ENCODE data around the gene GNG13. TPM values are rescaled to one million over a fixed set of nuclear protein-coding genes. Genes with fewer than 3 reads are reported as not detected.

Gene GNG13
- polyA plus RNA-seq, 6 donors from 2014 or later, result not detected

DNA sequence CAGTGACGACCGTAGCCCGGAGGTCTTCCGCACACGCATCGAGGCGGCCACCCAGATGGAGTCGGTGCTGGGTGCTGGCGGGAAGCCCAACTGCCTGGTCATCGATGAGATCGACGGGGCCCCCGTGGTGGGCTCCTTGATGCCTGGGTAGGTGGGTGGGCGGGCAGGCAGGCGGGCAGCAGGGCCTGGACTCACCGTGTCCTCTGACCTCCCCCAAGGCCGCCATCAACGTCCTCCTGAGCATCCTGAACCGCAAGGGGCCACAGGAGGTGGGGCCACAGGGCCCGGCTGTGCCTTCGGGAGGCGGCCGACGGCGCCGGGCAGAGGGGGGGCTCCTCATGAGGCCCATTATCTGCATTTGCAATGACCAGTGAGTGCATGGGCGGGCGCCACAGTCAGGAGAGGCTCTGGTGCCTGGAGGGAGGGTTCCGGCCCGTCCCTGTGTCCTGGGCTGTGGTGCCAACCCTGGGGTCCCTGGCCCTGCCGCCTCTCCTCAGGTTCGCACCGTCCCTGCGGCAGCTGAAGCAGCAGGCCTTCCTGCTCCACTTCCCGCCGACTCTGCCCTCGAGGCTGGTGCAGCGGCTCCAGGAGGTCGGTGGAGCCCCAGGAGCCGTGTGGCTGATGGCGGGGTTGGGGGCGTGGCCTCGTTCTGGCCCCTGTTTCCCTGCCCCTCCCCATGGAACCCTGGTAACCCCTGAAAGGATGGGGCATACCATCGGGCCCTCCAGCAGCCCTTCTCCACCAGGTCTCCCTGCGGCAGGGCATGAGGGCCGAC, 8.1 kb downstream of the GNG13 start:
- Mint-ChIP-seq H3K27ac (no peak overlapping the region), H3K27me3 (no peaks in the 10 kb centered on the region), H3K4me3 (no peak overlapping the region), H3K9me3 (no peaks in the 10 kb centered on the region), H3K36me3 (peaks cover 0 to 8% of the 10 kb centered on the region in 2 donors), H3K4me1 (peaks cover 0 to 5% (median 5%) of the 10 kb centered on the region in 3 donors)
- ATAC-seq (ENCODE audit: low read depth in 2 of 2), result no peak
- DNase-seq, result no peak

DNA sequence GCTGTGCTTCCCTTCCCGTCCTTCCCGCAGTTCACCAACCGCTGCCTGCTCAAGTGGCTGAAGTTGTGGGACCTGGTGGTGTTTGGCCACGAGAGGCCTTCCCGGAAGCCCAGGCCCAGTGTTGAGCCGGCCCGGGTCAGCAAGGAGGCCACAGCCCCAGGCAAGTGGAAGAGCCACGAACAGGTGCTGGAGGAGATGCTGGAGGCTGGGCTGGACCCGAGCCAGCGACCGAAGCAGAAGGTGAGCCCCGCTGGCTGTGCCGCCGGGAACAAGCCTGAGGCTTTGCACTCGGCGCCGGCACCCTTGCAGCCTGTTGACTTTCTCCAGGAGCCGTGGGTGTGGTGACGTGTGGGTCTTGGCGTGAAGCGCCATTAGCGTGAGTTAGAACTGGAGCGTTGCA, 9.4 kb downstream of the GNG13 start:
- Mint-ChIP-seq H3K36me3 (peaks cover 0 to 8% of the 10 kb centered on the region in 2 donors), H3K9me3 (no peaks in the 10 kb centered on the region), H3K4me1 (peaks cover 3 to 5% (median 5%) of the 10 kb centered on the region in 3 donors), H3K27me3 (no peaks in the 10 kb centered on the region), H3K27ac (peak overlapping the region in 1 of 6 donors; percentile 59), H3K4me3 (peak overlapping the region in 1 of 8 donors; percentile 78)
- DNase-seq (no peak), ATAC-seq (ENCODE audit: low read depth in 2 of 2) (no peak)

DNA sequence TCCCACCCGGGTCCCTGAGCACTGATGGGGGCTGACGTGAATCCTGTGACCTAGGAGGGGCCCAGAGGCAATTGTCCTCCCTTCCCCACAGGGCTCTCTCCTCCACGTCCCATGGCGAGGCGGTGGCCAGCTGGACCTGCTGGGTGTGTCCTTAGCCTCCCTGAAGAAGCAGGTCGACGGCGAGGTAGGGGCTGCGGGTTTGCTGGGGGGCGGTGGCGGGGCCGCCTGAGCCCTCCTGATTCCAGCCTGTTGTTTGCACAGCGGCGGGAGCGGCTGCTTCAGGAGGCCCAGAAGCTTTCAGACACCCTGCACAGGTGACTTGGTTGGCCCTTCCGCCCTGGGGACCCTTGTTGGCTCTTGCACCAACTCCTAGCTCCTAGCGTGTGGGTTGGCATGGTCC, 10.4 kb downstream of the GNG13 start:
- peaks cover 0 to 8% of the 10 kb centered on the region in 2 donors for H3K36me3 Mint-ChIP-seq
- H3K27me3 Mint-ChIP-seq, result no peaks in the 10 kb centered on the region
- ATAC-seq (ENCODE audit: low read depth in 2 of 2), result no peak
- H3K27ac Mint-ChIP-seq, result peak overlapping the region in 1 of 6 donors; percentile 57
- peak overlapping the region; percentile 32 to 75 (median 58) for H3K4me3 Mint-ChIP-seq
- no peak for DNase-seq
- no peaks in the 10 kb centered on the region for H3K9me3 Mint-ChIP-seq
- H3K4me1 Mint-ChIP-seq, result peaks cover 3 to 7% (median 5%) of the 10 kb centered on the region in 3 donors

DNA sequence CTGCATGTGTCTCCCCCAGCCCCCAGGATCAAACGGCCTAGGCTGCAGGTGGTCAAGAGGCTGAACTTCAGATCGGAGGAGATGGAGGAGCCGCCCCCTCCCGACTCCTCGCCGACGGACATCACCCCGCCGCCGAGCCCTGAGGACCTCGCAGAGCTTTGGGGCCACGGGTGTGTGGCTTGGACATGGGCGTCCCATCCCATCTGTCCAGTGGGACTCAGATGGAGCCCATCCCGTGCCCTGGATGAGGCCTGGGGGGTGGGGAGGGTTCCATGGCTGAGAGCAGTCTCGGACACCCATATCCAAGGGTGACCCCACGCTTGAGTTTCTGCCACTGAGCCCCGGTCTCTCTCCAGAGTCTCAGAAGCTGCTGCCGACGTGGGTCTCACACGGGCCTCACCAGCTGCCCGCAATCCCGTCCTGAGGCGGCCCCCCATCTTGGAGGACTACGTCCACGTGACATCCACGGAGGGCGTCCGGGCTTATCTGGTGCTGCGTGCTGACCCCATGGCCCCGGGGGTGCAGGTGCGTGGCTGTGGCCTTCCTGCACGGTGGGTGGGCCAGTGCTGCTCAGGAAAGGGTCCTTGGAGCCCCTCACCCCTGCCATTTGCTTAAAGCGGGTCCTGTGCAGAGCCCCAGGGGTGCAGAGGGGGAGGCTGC, 11.2 kb downstream of the GNG13 start:
- ATAC-seq (ENCODE audit: low read depth in 2 of 2) (no peak), DNase-seq (no peak)
- Mint-ChIP-seq H3K27me3 (no peaks in the 10 kb centered on the region), H3K36me3 (peaks cover 0 to 8% of the 10 kb centered on the region in 2 donors), H3K27ac (no peak overlapping the region), H3K4me3 (peak overlapping the region in 7 of 8 donors; percentile 41 to 81 (median 53)), H3K9me3 (no peaks in the 10 kb centered on the region), H3K4me1 (peaks cover 5 to 11% (median 7%) of the 10 kb centered on the region in 3 donors)

DNA sequence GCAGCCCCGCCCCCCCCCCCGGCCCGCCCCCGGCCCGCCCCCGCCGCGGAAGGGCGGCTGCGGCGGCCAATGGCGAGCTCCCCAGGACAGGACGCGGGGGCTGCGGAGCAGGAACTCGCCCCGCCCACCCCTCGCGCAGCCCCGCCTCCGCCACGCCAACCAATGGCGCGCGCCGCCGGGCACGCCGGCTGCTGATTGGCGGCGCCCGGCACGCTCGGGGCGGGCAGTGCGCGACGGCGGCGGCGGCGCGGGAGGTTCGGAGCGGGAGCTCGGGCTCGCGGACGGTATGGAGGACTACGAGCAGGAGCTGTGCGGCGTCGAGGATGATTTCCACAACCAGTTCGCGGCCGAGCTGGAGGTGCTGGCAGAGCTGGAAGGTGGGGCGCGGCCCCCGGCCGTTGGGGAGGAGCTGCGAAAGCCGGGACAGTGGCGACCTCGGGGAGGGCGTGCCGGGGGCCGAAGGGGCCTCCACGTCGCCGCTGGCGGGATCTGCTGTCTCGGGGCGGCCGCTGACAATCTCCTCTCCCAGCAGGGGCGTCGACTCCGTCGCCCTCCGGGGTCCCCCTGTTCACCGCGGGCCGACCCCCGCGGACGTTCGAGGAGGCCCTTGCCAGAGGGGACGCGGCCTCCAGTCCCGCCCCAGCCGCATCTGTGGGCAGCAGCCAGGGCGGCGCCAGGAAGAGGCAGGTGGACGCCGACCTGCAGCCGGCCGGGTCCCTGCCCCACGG, 12.0 kb downstream of the GNG13 start, which contains the start of gene CHTF18:
CHTF18 (plus strand) TSS at position 222 of the 728 bp plus-strand sequence; CDS start at position 287, 65 bp downstream.
- H3K27ac Mint-ChIP-seq, result peak within 1 kb of the TSS in 3 of 6 donors; percentile 44 to 63 (median 56)
- ATAC-seq (ENCODE audit: low read depth in 2 of 2) (peak; percentile 94), DNase-seq (peak; percentile 93)
- H3K27me3 Mint-ChIP-seq, result no peaks in the 10 kb centered on the region
- H3K4me3 Mint-ChIP-seq, result peak within 1 kb of the TSS; percentile 79 to 92 (median 86)
- no peaks in the 10 kb centered on the region for H3K9me3 Mint-ChIP-seq
- peaks cover 5 to 11% (median 7%) of the 10 kb centered on the region in 3 donors for H3K4me1 Mint-ChIP-seq
- H3K36me3 Mint-ChIP-seq, result peaks cover 0 to 8% of the 10 kb centered on the region in 2 donors

DNA sequence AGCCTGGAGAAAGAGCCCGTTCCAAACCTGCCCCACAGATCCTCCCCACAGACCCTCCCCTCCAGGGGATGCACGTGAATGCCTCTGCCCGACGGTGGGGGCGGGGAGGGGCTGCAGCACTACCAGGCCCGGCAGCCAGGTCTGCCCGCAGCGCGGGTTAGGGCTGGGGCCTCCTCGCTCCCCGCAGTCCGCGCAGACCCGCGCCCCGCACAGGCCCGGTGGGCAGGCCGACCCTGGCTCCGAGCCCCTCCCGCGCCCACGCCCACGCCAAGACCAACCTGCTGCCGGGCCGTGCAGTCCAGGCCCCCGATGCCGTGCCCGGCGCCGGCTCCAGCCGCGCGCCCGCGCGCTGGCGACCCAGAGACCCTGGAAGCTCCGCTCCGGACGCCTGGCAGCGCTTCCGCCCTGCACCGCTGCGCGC, 12.5 kb downstream of the GNG13 start, which contains the start of gene RPUSD1:
RPUSD1 (minus strand) TSS at position 404 of the 421 bp plus-strand sequence. CDS start 644 bp downstream, outside the sequence.
- DNase-seq (no peak), ATAC-seq (ENCODE audit: low read depth in 2 of 2) (peak; percentile 15 to 17)
- peak within 1 kb of the TSS; percentile 79 to 92 (median 86) for H3K4me3 Mint-ChIP-seq
- peaks cover 0 to 8% of the 10 kb centered on the region in 2 donors for H3K36me3 Mint-ChIP-seq
- peaks cover 5 to 11% (median 7%) of the 10 kb centered on the region in 3 donors for H3K4me1 Mint-ChIP-seq
- no peaks in the 10 kb centered on the region for H3K27me3 Mint-ChIP-seq
- H3K27ac Mint-ChIP-seq, result peak within 1 kb of the TSS in 3 of 6 donors; percentile 44 to 63 (median 56)
- no peaks in the 10 kb centered on the region for H3K9me3 Mint-ChIP-seq

DNA sequence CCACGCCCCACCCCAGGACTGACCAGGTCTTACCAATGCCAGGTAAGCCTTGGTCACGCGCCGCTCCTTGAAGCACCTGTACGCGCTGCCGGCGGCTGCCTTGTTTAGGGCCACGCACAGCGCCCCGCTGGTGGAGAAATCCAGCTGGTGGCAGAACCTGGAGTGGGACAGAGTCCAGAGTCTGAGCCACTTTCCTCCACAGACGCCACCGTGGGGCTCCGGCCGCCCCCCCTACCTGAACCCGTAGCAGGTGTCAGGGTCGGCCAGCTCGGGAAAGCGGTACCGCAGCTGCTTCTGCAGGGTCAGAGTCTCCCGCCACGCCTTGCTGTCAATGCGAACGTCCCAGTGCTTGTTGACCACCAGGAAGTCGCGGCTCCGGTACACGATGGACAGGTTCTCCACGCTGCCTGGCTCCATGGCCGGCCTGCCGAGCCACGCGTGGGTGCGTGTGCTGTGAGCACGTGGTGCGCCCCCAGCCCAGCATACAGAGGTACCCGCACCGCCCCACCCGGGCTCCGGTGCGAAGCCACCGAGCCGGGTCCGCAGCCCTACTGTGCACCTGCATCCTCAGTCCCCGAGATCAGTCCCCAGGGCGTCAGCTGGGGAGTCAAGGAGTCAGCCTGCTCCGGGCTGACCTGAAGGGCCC, 13.1 kb downstream of the GNG13 start:
- no peak for DNase-seq
- Mint-ChIP-seq H3K9me3 (no peaks in the 10 kb centered on the region), H3K4me3 (peak overlapping the region; percentile 79 to 91 (median 86)), H3K27ac (peak overlapping the region in 2 of 6 donors; percentile 44 to 56), H3K36me3 (peaks cover 0 to 8% of the 10 kb centered on the region in 2 donors), H3K27me3 (no peaks in the 10 kb centered on the region), H3K4me1 (peaks cover 5 to 11% (median 7%) of the 10 kb centered on the region in 3 donors)
- no peak for ATAC-seq (ENCODE audit: low read depth in 2 of 2)

DNA sequence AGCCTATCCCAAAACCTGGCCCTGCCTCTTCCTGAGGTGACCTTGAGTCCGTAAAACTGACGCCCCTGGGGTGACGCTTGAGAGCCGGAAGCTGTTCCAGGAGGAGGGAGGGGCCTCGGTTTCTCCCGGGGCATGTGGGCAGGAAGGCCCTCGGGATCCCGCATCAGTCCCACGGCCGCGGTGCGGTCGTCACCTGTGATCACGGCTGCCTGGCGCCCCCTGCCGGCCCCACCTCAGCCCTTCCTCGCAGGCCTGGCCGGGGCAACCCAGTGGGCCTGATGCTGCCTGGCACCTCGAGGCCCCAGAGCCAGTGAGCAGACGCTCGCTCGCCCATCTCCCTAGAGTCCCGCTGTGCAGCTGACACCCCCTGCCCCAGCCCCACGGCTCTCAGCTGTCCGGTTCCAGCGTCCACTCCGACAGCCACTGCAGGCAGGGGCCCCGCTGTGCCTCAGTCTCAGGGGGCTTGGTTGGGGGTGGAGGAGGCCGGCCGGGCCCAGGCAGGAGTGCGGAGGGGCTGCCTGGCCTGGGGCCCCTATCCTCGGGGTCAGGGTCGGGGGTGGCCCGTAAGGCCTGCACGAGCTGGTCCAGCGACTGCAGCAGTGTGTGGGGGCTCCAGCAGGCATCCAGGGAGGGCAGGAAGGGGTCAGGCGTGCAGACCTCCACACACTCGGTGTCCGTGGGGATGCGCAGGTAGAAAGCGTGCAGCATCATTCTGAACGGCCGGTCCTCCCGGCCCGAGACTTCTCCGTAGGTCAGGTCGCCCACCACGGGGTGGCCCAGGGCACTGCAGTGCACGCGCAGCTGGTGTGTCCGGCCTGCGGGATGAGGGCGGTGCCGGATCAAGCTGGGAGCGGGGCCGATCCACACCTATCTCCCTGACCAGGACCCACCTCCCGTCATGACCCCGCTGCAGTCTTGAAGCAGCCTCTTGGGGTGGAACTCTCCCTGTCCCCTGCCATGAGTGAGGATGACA, 14.7 kb downstream of the GNG13 start:
- H3K27ac Mint-ChIP-seq, result peak overlapping the region in 1 of 6 donors; percentile 60
- H3K9me3 Mint-ChIP-seq, result no peaks in the 10 kb centered on the region
- H3K4me3 Mint-ChIP-seq, result peak overlapping the region; percentile 64 to 91 (median 82)
- no peaks in the 10 kb centered on the region for H3K36me3 Mint-ChIP-seq
- peaks cover 0 to 7% (median 6%) of the 10 kb centered on the region in 3 donors for H3K4me1 Mint-ChIP-seq
- DNase-seq, result peak; percentile 68
- ATAC-seq (ENCODE audit: low read depth in 2 of 2), result peak; percentile 20 to 22
- no peaks in the 10 kb centered on the region for H3K27me3 Mint-ChIP-seq

DNA sequence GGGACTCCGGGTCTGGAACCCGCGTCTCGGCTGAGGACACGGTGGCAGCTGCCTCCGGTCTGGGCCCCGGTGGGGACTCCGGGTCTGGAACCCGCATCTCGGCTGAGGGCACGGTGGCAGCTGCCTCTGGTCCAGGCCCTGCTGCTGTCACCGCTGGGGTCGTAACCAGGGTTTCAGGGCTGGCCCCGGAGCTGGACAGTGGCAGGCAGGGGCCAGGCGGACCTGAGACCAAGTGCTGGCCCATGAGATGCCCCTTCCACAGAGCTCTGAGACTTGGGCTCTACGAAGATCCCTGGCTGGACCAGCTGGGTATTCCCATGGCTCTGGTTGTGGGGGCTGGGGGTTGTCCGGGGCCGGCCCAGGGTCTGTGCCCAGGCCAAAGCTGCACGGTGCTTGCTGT, 16.1 kb downstream of the GNG13 start:
- peak overlapping the region in 2 of 8 donors; percentile 54 to 65 for H3K4me3 Mint-ChIP-seq
- no peak overlapping the region for H3K27ac Mint-ChIP-seq
- ATAC-seq (ENCODE audit: low read depth in 2 of 2) (no peak), DNase-seq (no peak)
- H3K4me1 Mint-ChIP-seq, result peaks cover 0 to 7% (median 6%) of the 10 kb centered on the region in 3 donors
- no peaks in the 10 kb centered on the region for H3K36me3 Mint-ChIP-seq
- peaks cover 0 to 10% (median 0%) of the 10 kb centered on the region in 3 donors for H3K27me3 Mint-ChIP-seq
- no peaks in the 10 kb centered on the region for H3K9me3 Mint-ChIP-seq

DNA sequence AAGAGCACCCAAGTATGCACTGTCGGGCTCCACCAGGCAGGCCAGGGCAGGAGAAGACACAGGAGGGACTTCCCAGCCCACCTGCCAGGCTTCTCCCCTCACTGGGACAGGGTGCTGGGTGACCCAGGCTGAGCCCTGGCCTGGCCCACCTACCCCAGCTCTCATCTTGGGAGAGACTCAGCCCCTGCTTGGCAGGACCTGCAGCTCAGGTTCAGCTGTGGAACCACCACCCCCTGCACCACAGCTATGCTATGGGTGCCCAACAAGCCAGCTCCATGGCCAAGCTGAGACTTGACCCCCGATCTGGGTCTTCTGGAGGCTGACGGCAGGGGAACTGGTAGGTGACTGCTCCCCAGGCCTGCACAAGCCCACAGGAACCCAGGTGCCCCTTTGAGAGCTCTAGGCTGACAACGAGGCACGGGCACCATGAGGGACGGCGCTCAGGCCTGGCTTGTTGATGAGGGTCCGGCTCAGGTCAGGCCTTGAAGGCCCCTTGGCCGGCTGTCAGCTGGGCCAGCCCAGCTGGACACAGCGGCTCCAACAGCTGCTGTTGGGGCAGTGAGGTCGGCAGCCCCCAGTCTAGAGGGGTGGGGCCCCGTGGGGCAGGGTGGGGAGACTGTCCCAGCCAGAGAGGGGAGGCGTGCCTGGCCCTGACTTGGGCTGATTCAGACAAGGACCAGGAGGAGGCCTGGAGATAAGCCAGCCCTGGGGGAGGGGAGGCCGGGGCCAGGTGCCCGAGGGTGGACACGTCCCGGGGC, 17.0 kb downstream of the GNG13 start:
- ATAC-seq (ENCODE audit: low read depth in 2 of 2) (no peak), DNase-seq (no peak)
- H3K27me3 Mint-ChIP-seq, result peaks cover 0 to 10% (median 0%) of the 10 kb centered on the region in 3 donors
- H3K36me3 Mint-ChIP-seq, result no peaks in the 10 kb centered on the region
- H3K9me3 Mint-ChIP-seq, result no peaks in the 10 kb centered on the region
- no peak overlapping the region for H3K4me3 Mint-ChIP-seq
- H3K4me1 Mint-ChIP-seq, result peaks cover 0 to 7% (median 6%) of the 10 kb centered on the region in 3 donors
- no peak overlapping the region for H3K27ac Mint-ChIP-seq

DNA sequence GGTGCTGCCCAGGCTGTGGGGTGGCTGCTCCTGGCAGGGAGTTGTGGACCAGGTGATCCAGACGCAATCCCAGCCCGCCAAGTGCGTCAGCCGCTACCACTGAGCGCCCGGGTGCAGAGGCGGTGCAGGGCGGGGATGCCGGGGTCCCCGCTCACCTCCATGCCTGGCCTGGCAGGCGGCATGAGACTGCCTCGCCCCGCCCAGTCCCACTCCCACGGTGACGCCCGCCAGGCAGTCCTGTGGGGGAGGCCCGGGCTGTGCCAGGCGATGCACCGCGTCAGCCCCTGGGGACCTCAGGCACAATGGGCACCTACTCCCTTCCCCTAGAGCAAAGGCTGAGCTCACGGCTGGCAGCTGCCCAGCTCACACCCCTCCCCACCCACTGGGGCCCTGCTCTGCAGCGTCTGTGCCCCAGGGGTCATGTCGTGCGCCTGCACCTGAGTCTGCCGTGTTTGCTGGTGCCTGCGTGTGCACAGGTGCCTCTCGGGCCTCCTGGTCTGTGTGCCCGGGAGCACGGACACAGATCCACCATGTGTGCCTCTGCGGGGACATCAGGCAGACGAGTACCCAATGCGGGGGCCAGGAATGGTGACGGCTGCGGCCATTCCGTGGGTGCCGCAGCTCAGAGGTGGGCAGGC, 17.6 kb downstream of the GNG13 start:
- Mint-ChIP-seq H3K4me1 (peaks cover 0 to 7% (median 6%) of the 10 kb centered on the region in 3 donors), H3K27ac (no peak overlapping the region), H3K4me3 (no peak overlapping the region), H3K36me3 (no peaks in the 10 kb centered on the region), H3K9me3 (no peaks in the 10 kb centered on the region), H3K27me3 (peaks cover 0 to 10% (median 0%) of the 10 kb centered on the region in 3 donors)
- no peak for DNase-seq
- no peak for ATAC-seq (ENCODE audit: low read depth in 2 of 2)
